Endodermal cell (in vitro differentiated cells): ENCODE measurements around the gene MACROD2. TPM values are rescaled to one million over a fixed set of nuclear protein-coding genes. Genes with fewer than 3 reads are reported as not detected.

Experiments used
- DNase-seq: peaks from one replicate; pipeline ENCODE4 v3.0.0-alpha.2; 2017
- H3K27ac ChIP-seq: 2 replicates; pipeline ENCODE4 v1.5.1; 2013; ENCODE audit warnings: mild to moderate bottlenecking, low read depth, low read length, moderate library complexity
- H3K27me3 ChIP-seq: 2 replicates; pipeline ENCODE4 v1.6.1; 2013; ENCODE audit warnings: mild to moderate bottlenecking, low read length, moderate library complexity; ENCODE audit not compliant: insufficient read depth, control insufficient read depth, poor library complexity, severe bottlenecking
- H3K36me3 ChIP-seq: 2 replicates; pipeline ENCODE4 v1.7.0; 2013; ENCODE audit warnings: mild to moderate bottlenecking, low read length, moderate library complexity; ENCODE audit not compliant: control insufficient read depth, insufficient read depth
- H3K4me1 ChIP-seq: one replicate; pipeline ENCODE4 v1.7.0; 2013; ENCODE audit warnings: low read length; ENCODE audit not compliant: control insufficient read depth, insufficient read depth
- H3K4me3 ChIP-seq: 2 replicates; pipeline ENCODE4 v1.5.1; 2013; ENCODE audit warnings: mild to moderate bottlenecking, low read length, moderate library complexity
- H3K9ac ChIP-seq: 2 replicates; pipeline ENCODE4 v1.6.1; 2013; ENCODE audit warnings: mild to moderate bottlenecking, low read length, moderate library complexity; ENCODE audit not compliant: poor library complexity, severe bottlenecking; ENCODE audit errors: extremely low read depth
- H3K9me3 ChIP-seq: 2 replicates; pipeline ENCODE4 v1.6.1; 2013; ENCODE audit warnings: mild to moderate bottlenecking, low read length, moderate library complexity; ENCODE audit not compliant: control insufficient read depth
- H3K27ac Mint-ChIP-seq: 2 replicates; pipeline ENCODE4 v1.8.0; 2020; ENCODE audit warnings: mixed read lengths
- H3K27me3 Mint-ChIP-seq: 2 replicates; pipeline ENCODE4 v1.8.0; 2021; ENCODE audit warnings: mild to moderate bottlenecking, mixed read lengths; ENCODE audit not compliant: insufficient read depth
- H3K36me3 Mint-ChIP-seq: 2 replicates; pipeline ENCODE4 v1.8.0; 2020; ENCODE audit warnings: low read depth, mixed read lengths
- H3K4me1 Mint-ChIP-seq: 2 replicates; pipeline ENCODE4 v1.8.0; 2020; ENCODE audit warnings: mixed read lengths
- H3K4me3 Mint-ChIP-seq: 2 replicates; pipeline ENCODE4 v1.8.0; 2020; ENCODE audit warnings: mild to moderate bottlenecking, moderate library complexity, mixed read lengths
- H3K9me3 Mint-ChIP-seq: 2 replicates; pipeline ENCODE4 v1.8.0; 2020; ENCODE audit warnings: mild to moderate bottlenecking, mixed read lengths
- WGBS, 2 experiments: methylation state at CpG; one replicate each; pipeline versions ENCODE4 v1.1.5 to v1.1.7; 2013; ENCODE audit warnings: missing lambda C conversion rate in 2 of 2, mixed read lengths in 1 of 2; ENCODE audit not compliant: insufficient coverage in 1 of 2, insufficient read length in 1 of 2; 5-methylcytosine and 5-hydroxymethylcytosine counted together
- total RNA-seq, 2 donors: library from RNA; stranded (reverse); fragmentation: NEBNext Ultra II Directional in 1 of 2; extraction: Animal tissue kit (Norgen Biotek cat#: 25700) in 1 of 2; gene quantifications; 2 replicates in 1 of 2; 3 replicates in 1 of 2; pipeline ENCODE4 v1.2.1, GENCODE V29; 2021
- TF ChIP-seq, protein P1 (sequence below): fragments of 200-600 bp; sonication (generic); conservative IDR thresholded peaks from 2 replicates; pipeline ENCODE4 v1.5.0; 2021; ENCODE audit warnings: antibody characterized with exemption, mild to moderate bottlenecking

Gene MACROD2
- total RNA-seq, 2 donors from 2014 or later = 2.3 to 4.8 TPM

DNA sequence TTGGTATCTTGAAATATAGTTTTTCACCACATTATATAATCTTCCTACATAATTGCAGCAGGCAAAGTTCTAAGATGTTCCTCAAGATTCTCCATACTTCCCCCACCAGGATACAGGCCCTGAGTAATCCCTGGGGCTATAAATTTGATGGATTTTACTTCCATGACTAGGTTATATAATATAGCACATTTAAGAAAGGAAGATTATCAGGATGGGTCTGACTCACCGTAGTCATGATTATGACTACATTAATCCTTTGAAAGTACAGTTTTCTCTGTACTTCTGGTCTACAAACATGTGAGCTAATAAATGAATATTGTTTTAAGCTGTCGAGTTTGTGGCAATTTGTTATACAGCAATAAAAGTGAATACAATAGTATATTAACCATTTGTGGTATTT is 122.5 kb downstream of the MACROD2 start:
- TF ChIP-seq, protein P1, sequence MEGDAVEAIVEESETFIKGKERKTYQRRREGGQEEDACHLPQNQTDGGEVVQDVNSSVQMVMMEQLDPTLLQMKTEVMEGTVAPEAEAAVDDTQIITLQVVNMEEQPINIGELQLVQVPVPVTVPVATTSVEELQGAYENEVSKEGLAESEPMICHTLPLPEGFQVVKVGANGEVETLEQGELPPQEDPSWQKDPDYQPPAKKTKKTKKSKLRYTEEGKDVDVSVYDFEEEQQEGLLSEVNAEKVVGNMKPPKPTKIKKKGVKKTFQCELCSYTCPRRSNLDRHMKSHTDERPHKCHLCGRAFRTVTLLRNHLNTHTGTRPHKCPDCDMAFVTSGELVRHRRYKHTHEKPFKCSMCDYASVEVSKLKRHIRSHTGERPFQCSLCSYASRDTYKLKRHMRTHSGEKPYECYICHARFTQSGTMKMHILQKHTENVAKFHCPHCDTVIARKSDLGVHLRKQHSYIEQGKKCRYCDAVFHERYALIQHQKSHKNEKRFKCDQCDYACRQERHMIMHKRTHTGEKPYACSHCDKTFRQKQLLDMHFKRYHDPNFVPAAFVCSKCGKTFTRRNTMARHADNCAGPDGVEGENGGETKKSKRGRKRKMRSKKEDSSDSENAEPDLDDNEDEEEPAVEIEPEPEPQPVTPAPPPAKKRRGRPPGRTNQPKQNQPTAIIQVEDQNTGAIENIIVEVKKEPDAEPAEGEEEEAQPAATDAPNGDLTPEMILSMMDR = no peak
- Mint-ChIP-seq H3K4me1 (no peaks in the 10 kb centered on the region), H3K27me3 (no peaks in the 10 kb centered on the region), H3K27ac (no peak overlapping the region), H3K36me3 (no peaks in the 10 kb centered on the region), H3K9me3 (no peaks in the 10 kb centered on the region), H3K4me3 (no peak overlapping the region)
- no peak for DNase-seq
- Histone ChIP-seq H3K36me3 (no peaks in the 10 kb centered on the region), H3K9me3 (no peaks in the 10 kb centered on the region), H3K27me3 (no peaks in the 10 kb centered on the region), H3K9ac (no peak overlapping the region), H3K4me3 (no peak overlapping the region), H3K4me1 (no peaks in the 10 kb centered on the region), H3K27ac (no peak overlapping the region)
- 97 to 100% methylated on average over 1 to 2 of the region's 2 CpGs for WGBS, 2 experiments

GRCh38 chr20:14126856-14127255 is 131.5 kb downstream of the MACROD2 start:
- DNase-seq = no peak
- no peaks in the 10 kb centered on the region for H3K9me3 ChIP-seq
- no peak overlapping the region for H3K9ac ChIP-seq
- no peak overlapping the region for H3K27ac ChIP-seq
- Mint-ChIP-seq H3K27ac (no peak overlapping the region), H3K4me1 (no peaks in the 10 kb centered on the region), H3K4me3 (no peak overlapping the region), H3K9me3 (no peaks in the 10 kb centered on the region), H3K36me3 (no peaks in the 10 kb centered on the region), H3K27me3 (no peaks in the 10 kb centered on the region)
- no peaks in the 10 kb centered on the region for H3K27me3 ChIP-seq
- TF ChIP-seq, protein P1 = no peak
- H3K4me3 ChIP-seq = no peak overlapping the region
- H3K4me1 ChIP-seq = no peaks in the 10 kb centered on the region
- no peaks in the 10 kb centered on the region for H3K36me3 ChIP-seq
- WGBS, 2 experiments = 80 to 85% methylated on average over 1 to 2 of the region's 2 CpGs

DNA sequence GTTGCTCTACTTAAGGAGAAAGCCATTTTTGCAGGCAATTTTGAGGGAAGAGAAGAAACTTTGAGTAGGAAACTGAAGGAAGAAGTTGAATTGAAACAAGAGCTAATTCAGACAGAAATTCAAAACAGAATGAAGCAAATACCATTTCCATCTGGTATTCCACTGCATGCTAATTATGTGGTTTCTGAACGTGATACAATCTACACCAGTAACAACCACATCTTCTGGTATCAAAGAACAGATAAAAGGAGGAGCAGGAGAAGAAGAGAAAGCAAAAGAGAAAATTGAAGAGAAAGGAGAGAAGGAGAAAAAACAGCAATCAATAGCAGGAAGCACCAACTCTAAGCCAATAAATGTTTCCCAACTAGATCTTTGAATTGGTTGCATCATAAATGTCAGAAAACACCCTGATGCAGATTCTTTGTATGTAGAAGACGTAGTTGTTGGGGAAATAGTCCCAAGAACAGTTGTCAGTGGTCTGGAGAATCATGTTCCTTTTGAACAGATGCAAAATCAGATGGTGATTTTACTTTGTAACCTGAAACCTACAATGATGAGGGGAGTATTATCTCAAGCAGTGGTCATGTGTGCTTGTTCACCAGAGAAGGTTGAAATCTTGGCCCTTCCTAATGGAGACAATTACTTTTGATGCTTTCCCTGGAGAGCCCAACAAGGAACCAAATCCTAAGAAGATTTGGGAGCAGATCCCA is 132.4 kb downstream of the MACROD2 start:
- H3K27me3 Mint-ChIP-seq = no peaks in the 10 kb centered on the region
- H3K4me1 Mint-ChIP-seq = no peaks in the 10 kb centered on the region
- no peak for DNase-seq
- H3K4me3 Mint-ChIP-seq = no peak overlapping the region
- no peaks in the 10 kb centered on the region for H3K36me3 Mint-ChIP-seq
- TF ChIP-seq, protein P1 = no peak
- Histone ChIP-seq H3K9me3 (no peaks in the 10 kb centered on the region), H3K9ac (no peak overlapping the region), H3K4me3 (no peak overlapping the region), H3K4me1 (no peaks in the 10 kb centered on the region), H3K36me3 (no peaks in the 10 kb centered on the region), H3K27ac (no peak overlapping the region), H3K27me3 (no peaks in the 10 kb centered on the region)
- H3K27ac Mint-ChIP-seq = no peak overlapping the region
- no peaks in the 10 kb centered on the region for H3K9me3 Mint-ChIP-seq
- WGBS, 2 experiments = 98 to 100% methylated on average over 1 of the region's 2 CpGs
